K562 (cell line): ENCODE measurements around the gene TRPC3. TPM values are rescaled to one million over a fixed set of nuclear protein-coding genes. Genes with fewer than 3 reads are reported as not detected.

Source experiments
- BRD9 ChIP-seq: fragments of 450-650 bp; IDR thresholded peaks from 2 replicates; pipeline ENCODE4 v1.6.1; 2018; ENCODE audit warnings: low read depth; ENCODE audit not compliant: partially characterized antibody
- CBX3 ChIP-seq, 2 experiments: IDR thresholded peaks; 1 replicate in 1 of 2; 2 replicates in 1 of 2; pipeline ENCODE4 v1.6.1; 2012; ENCODE audit warnings: inconsistent platforms in 2 of 2, low read length in 2 of 2, borderline replicate concordance in 1 of 2, control low read depth in 1 of 2
- KAT2B ChIP-seq: IDR thresholded peaks from one replicate; pipeline ENCODE4 v1.6.1; 2012; ENCODE audit warnings: low read depth, mild to moderate bottlenecking, control low read depth, inconsistent platforms, low read length, moderate library complexity
- KLF10 ChIP-seq: fragments of 250-450 bp; sonication (Bioruptor Pico); IDR thresholded peaks from 2 replicates; pipeline ENCODE4 v1.6.1; 2021; ENCODE audit warnings: matching md5 sums
- MCM2 ChIP-seq: fragments of 450-650 bp; IDR thresholded peaks from 2 replicates; pipeline ENCODE4 v1.6.1; 2017; ENCODE audit warnings: low read depth, mild to moderate bottlenecking
- PHB ChIP-seq: fragments of 250-450 bp; sonication (Bioruptor Pico); IDR thresholded peaks from 2 replicates; pipeline ENCODE4 v1.5.0; 2021
- PTBP1 ChIP-seq: fragments of 200-400 bp; formaldehyde crosslinking; IDR thresholded peaks from 2 replicates; pipeline ENCODE4 v1.6.1; 2017; ENCODE audit warnings: low read depth, low read length
- RBM14 ChIP-seq: fragments of 200-400 bp; formaldehyde crosslinking; IDR thresholded peaks from 2 replicates; pipeline ENCODE4 v1.6.1; 2018; ENCODE audit warnings: low read depth, mild to moderate bottlenecking, low read length, moderate library complexity, borderline replicate concordance; ENCODE audit not compliant: insufficient read depth
- RFX1 ChIP-seq: fragments of 450-650 bp; IDR thresholded peaks from 2 replicates; pipeline ENCODE4 v1.6.1; 2016; ENCODE audit warnings: mild to moderate bottlenecking, moderate library complexity
- ZNF589 ChIP-seq: fragments of 200-800 bp; sonication (Bioruptor generic); IDR thresholded peaks from 2 replicates; pipeline ENCODE4 v1.6.1; 2016; ENCODE audit warnings: low read depth, missing genetic modification characterization, missing compliant biosample characterization
- polyA plus RNA-seq, 8 experiments: library from polyadenylated mRNA; depleted of rRNA in 4 of 8; stranded (reverse) in 5 of 8; unstranded in 3 of 8; fragments of >200 nt; fragmentation: Nextera tagmentation in 2 of 8; fragmentation: Illumina TruSeq in 1 of 8; extraction: Ambion mirVana in 2 of 8; extraction: Trizol in 1 of 8; gene quantifications; 2 replicates each; pipeline versions ENCODE4 v1.2.1 to v1.2.3, GENCODE V29; 2011 to 2014; ENCODE audit warnings: inconsistent platforms in 1 of 8, missing spikeins in 1 of 8
- total RNA-seq, 7 experiments: library from RNA; depleted of rRNA in 6 of 7; stranded (reverse); fragments of >200 nt in 6 of 7; fragmentation: Illumina TruSeq in 2 of 7; extraction: Trizol in 2 of 7; gene quantifications; 2 replicates each; pipeline versions ENCODE4 v1.2.1 to v1.2.3, GENCODE V29; 2011 to 2021; ENCODE audit warnings: low replicate concordance in 1 of 7
- TF ChIP-seq, protein P1 (sequence below): sonication (generic); formaldehyde crosslinking; IDR thresholded peaks from 2 replicates; pipeline ENCODE4 v1.8.0; 2023; ENCODE audit warnings: mild to moderate bottlenecking, missing genetic modification reagents
- TF ChIP-seq, protein P2 (sequence below): sonication (generic); formaldehyde crosslinking; IDR thresholded peaks from 2 replicates; pipeline ENCODE4 v1.8.0; 2022; ENCODE audit warnings: mild to moderate bottlenecking, missing genetic modification reagents, borderline replicate concordance
- TF ChIP-seq, protein P3 (sequence below): fragments of 250-450 bp; sonication (Bioruptor Pico); IDR thresholded peaks from 2 replicates; pipeline ENCODE4 v1.5.0; 2020; ENCODE audit warnings: mild to moderate bottlenecking, borderline replicate concordance
- TF ChIP-seq, protein P4 (sequence below): fragments of 450-650 bp; IDR thresholded peaks from one replicate; pipeline ENCODE4 v1.6.1; 2018; ENCODE audit warnings: mild to moderate bottlenecking, moderate library complexity; ENCODE audit not compliant: partially characterized antibody
- TF ChIP-seq, protein P5 (sequence below): fragments of 250-450 bp; sonication (Bioruptor Pico); IDR thresholded peaks from 2 replicates; pipeline ENCODE4 v1.5.1; 2021; ENCODE audit warnings: mild to moderate bottlenecking

Gene TRPC3
- total and polyA plus RNA-seq, 9 of the 15 experiments (the other 6 are each of a cell fraction or from before 2014, with no cell fraction given), result 0.01 to 0.27 (median 0.11) TPM

DNA sequence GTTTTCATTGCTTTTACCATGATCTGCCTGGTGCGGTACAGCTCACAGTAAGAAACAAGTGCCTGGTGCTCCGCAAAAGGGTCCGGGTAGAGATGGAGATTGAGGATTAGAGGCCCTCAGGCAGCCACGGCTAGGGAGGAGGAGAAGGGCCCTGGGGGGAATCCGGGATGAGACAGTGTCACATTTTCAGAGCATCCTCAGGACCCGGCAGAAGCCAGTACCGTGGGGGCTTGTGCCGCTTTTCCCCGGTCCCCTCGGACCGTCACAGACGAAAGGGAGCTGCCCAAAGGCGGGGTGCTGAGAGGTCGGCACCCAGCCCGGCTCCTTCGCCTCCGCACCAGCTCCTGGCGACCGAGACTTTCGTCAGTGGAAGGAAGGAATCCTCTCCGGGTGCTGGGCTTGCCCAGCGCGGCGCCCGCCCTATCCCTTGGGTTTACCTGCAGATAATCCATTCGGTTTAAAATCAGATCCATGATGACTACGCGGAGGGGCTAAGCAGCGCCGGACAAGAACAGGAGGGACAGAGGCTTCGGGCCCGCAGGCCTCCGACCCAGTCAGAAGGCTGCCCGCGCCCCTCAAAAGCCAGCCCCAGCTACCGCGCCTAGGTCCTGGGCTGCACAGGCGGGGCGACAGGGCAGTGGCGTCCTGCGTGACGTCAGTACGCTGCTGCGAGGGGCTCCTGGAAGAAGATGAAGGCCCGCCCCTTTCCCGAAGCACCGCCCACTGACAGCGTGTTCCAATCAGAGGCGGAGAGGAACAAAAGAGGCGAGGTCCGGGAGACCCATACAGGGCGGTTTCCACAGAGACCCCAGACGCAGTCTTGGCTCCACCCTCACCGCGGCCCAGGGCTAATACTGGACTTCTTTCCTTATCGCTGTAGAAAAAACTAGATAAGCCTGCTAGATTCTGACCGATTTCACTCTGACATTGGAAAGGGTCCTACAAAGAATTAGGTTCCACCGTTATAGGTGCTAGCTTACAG lies 81.7 kb downstream of the TRPC3 start, which contains the start of gene BBS7 (continued):
- TF ChIP-seq RBM14 (no peak), ZNF589 (no peak), BRD9 (no peak), MCM2 (no peak), PTBP1 (no peak), KLF10 (CRISPR knock-in tag) (no peak), PHB (no peak), KAT2B (no peak), CBX3 (IDR thresholded peaks at IDR 0.05; ENCODE audit: borderline replicate concordance in 1 of 2, low read length in 2 of 2) (no peak), RFX1 (peak; percentile 80)
- TF ChIP-seq, protein P1, sequence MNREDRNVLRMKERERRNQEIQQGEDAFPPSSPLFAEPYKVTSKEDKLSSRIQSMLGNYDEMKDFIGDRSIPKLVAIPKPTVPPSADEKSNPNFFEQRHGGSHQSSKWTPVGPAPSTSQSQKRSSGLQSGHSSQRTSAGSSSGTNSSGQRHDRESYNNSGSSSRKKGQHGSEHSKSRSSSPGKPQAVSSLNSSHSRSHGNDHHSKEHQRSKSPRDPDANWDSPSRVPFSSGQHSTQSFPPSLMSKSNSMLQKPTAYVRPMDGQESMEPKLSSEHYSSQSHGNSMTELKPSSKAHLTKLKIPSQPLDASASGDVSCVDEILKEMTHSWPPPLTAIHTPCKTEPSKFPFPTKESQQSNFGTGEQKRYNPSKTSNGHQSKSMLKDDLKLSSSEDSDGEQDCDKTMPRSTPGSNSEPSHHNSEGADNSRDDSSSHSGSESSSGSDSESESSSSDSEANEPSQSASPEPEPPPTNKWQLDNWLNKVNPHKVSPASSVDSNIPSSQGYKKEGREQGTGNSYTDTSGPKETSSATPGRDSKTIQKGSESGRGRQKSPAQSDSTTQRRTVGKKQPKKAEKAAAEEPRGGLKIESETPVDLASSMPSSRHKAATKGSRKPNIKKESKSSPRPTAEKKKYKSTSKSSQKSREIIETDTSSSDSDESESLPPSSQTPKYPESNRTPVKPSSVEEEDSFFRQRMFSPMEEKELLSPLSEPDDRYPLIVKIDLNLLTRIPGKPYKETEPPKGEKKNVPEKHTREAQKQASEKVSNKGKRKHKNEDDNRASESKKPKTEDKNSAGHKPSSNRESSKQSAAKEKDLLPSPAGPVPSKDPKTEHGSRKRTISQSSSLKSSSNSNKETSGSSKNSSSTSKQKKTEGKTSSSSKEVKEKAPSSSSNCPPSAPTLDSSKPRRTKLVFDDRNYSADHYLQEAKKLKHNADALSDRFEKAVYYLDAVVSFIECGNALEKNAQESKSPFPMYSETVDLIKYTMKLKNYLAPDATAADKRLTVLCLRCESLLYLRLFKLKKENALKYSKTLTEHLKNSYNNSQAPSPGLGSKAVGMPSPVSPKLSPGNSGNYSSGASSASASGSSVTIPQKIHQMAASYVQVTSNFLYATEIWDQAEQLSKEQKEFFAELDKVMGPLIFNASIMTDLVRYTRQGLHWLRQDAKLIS (CRISPR knock-in tag), result no peak
- TF ChIP-seq, protein P2, sequence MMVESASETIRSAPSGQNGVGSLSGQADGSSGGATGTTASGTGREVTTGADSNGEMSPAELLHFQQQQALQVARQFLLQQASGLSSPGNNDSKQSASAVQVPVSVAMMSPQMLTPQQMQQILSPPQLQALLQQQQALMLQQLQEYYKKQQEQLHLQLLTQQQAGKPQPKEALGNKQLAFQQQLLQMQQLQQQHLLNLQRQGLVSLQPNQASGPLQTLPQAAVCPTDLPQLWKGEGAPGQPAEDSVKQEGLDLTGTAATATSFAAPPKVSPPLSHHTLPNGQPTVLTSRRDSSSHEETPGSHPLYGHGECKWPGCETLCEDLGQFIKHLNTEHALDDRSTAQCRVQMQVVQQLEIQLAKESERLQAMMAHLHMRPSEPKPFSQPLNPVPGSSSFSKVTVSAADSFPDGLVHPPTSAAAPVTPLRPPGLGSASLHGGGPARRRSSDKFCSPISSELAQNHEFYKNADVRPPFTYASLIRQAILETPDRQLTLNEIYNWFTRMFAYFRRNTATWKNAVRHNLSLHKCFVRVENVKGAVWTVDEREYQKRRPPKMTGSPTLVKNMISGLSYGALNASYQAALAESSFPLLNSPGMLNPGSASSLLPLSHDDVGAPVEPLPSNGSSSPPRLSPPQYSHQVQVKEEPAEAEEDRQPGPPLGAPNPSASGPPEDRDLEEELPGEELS (CRISPR knock-in tag), result no peak
- TF ChIP-seq, protein P3, sequence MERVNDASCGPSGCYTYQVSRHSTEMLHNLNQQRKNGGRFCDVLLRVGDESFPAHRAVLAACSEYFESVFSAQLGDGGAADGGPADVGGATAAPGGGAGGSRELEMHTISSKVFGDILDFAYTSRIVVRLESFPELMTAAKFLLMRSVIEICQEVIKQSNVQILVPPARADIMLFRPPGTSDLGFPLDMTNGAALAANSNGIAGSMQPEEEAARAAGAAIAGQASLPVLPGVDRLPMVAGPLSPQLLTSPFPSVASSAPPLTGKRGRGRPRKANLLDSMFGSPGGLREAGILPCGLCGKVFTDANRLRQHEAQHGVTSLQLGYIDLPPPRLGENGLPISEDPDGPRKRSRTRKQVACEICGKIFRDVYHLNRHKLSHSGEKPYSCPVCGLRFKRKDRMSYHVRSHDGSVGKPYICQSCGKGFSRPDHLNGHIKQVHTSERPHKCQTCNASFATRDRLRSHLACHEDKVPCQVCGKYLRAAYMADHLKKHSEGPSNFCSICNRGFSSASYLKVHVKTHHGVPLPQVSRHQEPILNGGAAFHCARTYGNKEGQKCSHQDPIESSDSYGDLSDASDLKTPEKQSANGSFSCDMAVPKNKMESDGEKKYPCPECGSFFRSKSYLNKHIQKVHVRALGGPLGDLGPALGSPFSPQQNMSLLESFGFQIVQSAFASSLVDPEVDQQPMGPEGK (CRISPR knock-in tag), result no peak
- TF ChIP-seq, protein P4, sequence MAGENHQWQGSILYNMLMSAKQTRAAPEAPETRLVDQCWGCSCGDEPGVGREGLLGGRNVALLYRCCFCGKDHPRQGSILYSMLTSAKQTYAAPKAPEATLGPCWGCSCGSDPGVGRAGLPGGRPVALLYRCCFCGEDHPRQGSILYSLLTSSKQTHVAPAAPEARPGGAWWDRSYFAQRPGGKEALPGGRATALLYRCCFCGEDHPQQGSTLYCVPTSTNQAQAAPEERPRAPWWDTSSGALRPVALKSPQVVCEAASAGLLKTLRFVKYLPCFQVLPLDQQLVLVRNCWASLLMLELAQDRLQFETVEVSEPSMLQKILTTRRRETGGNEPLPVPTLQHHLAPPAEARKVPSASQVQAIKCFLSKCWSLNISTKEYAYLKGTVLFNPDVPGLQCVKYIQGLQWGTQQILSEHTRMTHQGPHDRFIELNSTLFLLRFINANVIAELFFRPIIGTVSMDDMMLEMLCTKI, result no peak
- TF ChIP-seq, protein P5, sequence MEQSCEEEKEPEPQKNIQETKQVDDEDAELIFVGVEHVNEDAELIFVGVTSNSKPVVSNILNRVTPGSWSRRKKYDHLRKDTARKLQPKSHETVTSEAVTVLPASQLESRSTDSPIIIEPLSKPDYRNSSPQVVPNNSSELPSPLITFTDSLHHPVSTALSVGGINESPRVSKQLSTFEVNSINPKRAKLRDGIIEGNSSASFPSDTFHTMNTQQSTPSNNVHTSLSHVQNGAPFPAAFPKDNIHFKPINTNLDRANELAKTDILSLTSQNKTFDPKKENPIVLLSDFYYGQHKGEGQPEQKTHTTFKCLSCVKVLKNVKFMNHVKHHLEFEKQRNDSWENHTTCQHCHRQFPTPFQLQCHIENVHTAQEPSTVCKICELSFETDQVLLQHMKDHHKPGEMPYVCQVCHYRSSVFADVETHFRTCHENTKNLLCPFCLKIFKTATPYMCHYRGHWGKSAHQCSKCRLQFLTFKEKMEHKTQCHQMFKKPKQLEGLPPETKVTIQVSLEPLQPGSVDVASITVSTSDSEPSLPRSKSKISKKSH, result no peak
